Lower leg skin (tissue), 4 donors: ENCODE measurements around the gene TIGIT. TPM values are rescaled to one million over a fixed set of nuclear protein-coding genes. Genes with fewer than 3 reads are reported as not detected.

Experiments used
- DNase-seq, 2 donors: peaks; one replicate each; pipeline ENCODE4 v3.0.0-alpha.2; 2019; ENCODE audit warnings: low spot score in 2 of 2
- H3K4me3 ChIP-seq: fragments of 200-600 bp; sonication (generic); 2 replicates; pipeline ENCODE4 v1.5.1; 2017; ENCODE audit warnings: mild to moderate bottlenecking, low read depth; ENCODE audit not compliant: poor library complexity, severe bottlenecking
- CTCF ChIP-seq, 3 donors: fragments of 450-650 bp; IDR thresholded peaks; one replicate each; pipeline ENCODE4 v1.5.1; 2016; ENCODE audit warnings: antibody characterized with exemption in 3 of 3, mild to moderate bottlenecking in 3 of 3, moderate library complexity in 2 of 3
- POLR2A ChIP-seq, 2 donors: fragments of 450-650 bp; IDR thresholded peaks; one replicate each; pipeline ENCODE4 v1.6.1; 2016 to 2017; ENCODE audit warnings: antibody characterized with exemption in 2 of 2, mild to moderate bottlenecking in 1 of 2, moderate library complexity in 1 of 2
- WGBS, 2 donors: methylation state at CpG; one replicate each; pipeline ENCODE4 v1.1.5; 2018; 5-methylcytosine and 5-hydroxymethylcytosine counted together
- intact Hi-C: fragments of 100-400 bp; cut with DNase I; formaldehyde crosslinking; loops from one replicate; pipeline ENCODE4 v1.15.0; 2023; ENCODE audit warnings: low total_unique reads
- total RNA-seq, 4 donors: library from RNA; depleted of rRNA; stranded (reverse); fragments of >200 nt; gene quantifications; one replicate each; pipeline ENCODE4 v1.1.0, GENCODE V29; 2016

Gene TIGIT
- total RNA-seq, 4 donors from 2014 or later: 1.2 TPM; not detected in 3

GRCh38 chr3:114344492-114344891 lies 50.7 kb downstream of the TIGIT start:
- 91 to 95% methylated on average over 1 of the region's 1 CpG for WGBS, 2 donors
- DNase-seq: no peak
- TF ChIP-seq POLR2A (IDR thresholded peaks at IDR 0.05): no peak
- TF ChIP-seq CTCF (IDR thresholded peaks at IDR 0.05): no peak
- H3K4me3 ChIP-seq: no peak overlapping the region
- intact Hi-C loops: no loop called here

GRCh38 chr3:114350271-114350670 lies 56.4 kb downstream of the TIGIT start:
- intact Hi-C loops: no loop called here
- WGBS, 2 donors: 97 to 98% methylated on average over 11 of the region's 12 CpGs
- H3K4me3 ChIP-seq: no peak overlapping the region
- TF ChIP-seq POLR2A (IDR thresholded peaks at IDR 0.05) (no peak), CTCF (IDR thresholded peaks at IDR 0.05) (no peak)
- DNase-seq: no peak

- WGBS, 2 donors: 97 to 98% methylated on average over 24 of the region's 24 CpGs
- H3K4me3 ChIP-seq: no peak overlapping the region
- TF ChIP-seq CTCF (IDR thresholded peaks at IDR 0.05) (no peak), POLR2A (IDR thresholded peaks at IDR 0.05) (no peak)
- intact Hi-C loops: no loop called here
- DNase-seq: no peak
Measured at GRCh38 chr3:114350690-114351089, 56.9 kb downstream of the TIGIT start.

- TF ChIP-seq POLR2A (IDR thresholded peaks at IDR 0.05) (no peak), CTCF (IDR thresholded peaks at IDR 0.05) (no peak)
- no peak for DNase-seq
- intact Hi-C loops: no loop called here
- WGBS, 2 donors: 96 to 99% methylated on average over 31 to 56 of the region's 64 CpGs
- no peak overlapping the region for H3K4me3 ChIP-seq
Measured at GRCh38 chr3:114351123-114351821, 57.4 kb downstream of the TIGIT start.

- no peak for TF ChIP-seq CTCF (IDR thresholded peaks at IDR 0.05)
- TF ChIP-seq POLR2A (IDR thresholded peaks at IDR 0.05): no peak
- WGBS, 2 donors: 97 to 98% methylated on average over 9 of the region's 9 CpGs
- no peak overlapping the region for H3K4me3 ChIP-seq
- intact Hi-C loops: no loop called here
- DNase-seq: no peak
Measured at GRCh38 chr3:114351822-114352145, 58.0 kb downstream of the TIGIT start.

GRCh38 chr3:114355653-114356052 lies 61.8 kb downstream of the TIGIT start:
- DNase-seq: no peak
- no peak for TF ChIP-seq CTCF (IDR thresholded peaks at IDR 0.05)
- TF ChIP-seq POLR2A (IDR thresholded peaks at IDR 0.05): no peak
- H3K4me3 ChIP-seq: no peak overlapping the region
- intact Hi-C loops: no loop called here
